GM12865 (cell line): ENCODE results near the gene CLCA1.

ENCODE experiments used
- DNase-seq: peaks from one replicate; pipeline ENCODE4 v3.0.0; 2010; ENCODE audit warnings: low read depth
- H3K4me3 ChIP-seq: 2 replicates; pipeline ENCODE4 v1.5.1; 2011; ENCODE audit warnings: mild to moderate bottlenecking, low read depth, low read length, control low read depth
- CTCF ChIP-seq: IDR thresholded peaks from 2 replicates; pipeline ENCODE4 v1.5.1; 2011; ENCODE audit warnings: low read length, control low read depth, low read depth, inconsistent platforms; ENCODE audit not compliant: insufficient read depth; ENCODE audit errors: missing control alignments

The CLCA1 gene

GRCh38 chr1:86500714-86501113 lies 32.0 kb downstream of the CLCA1 start:
- no peak for TF ChIP-seq CTCF
- no peak for DNase-seq
- H3K4me3 ChIP-seq = no peak overlapping the region

- peak; percentile 47 for TF ChIP-seq CTCF
- H3K4me3 ChIP-seq = peak overlapping the region; percentile 37
- DNase-seq = peak; percentile 71
Measured at GRCh38 chr1:86502125-86502646, 33.5 kb downstream of the CLCA1 start.

- peak; percentile 37 for DNase-seq
- H3K4me3 ChIP-seq = peak overlapping the region; percentile 37
- peak; percentile 6 for TF ChIP-seq CTCF
Measured at GRCh38 chr1:86502721-86503405, 34.1 kb downstream of the CLCA1 start.

GRCh38 chr1:86503406-86504136 lies 34.8 kb downstream of the CLCA1 start:
- no peak overlapping the region for H3K4me3 ChIP-seq
- no peak for TF ChIP-seq CTCF
- no peak for DNase-seq

- no peak for TF ChIP-seq CTCF
- no peak overlapping the region for H3K4me3 ChIP-seq
- DNase-seq = no peak
Measured at GRCh38 chr1:86504137-86504479, 35.4 kb downstream of the CLCA1 start.

- no peak overlapping the region for H3K4me3 ChIP-seq
- DNase-seq = no peak
- no peak for TF ChIP-seq CTCF
Measured at GRCh38 chr1:86504895-86505563, 36.3 kb downstream of the CLCA1 start.
